GM18517 (cell line): ENCODE results near the gene EXOC3L4.
"Not testable (repeated sequence)": the region's sequence is repeated elsewhere in the genome, so short reads cannot be mapped to it uniquely, and the experiment has no call there.

Experiments used
- ATAC-seq: cut with Tn5 transposase; IDR thresholded peaks from one replicate; pipeline ENCODE4 v1.9.1; 2021; ENCODE audit warnings: mild to moderate bottlenecking, moderate library complexity; ENCODE audit not compliant: unreplicated experiment

Gene EXOC3L4

GRCh38 chr14:103103461-103104388 is 9.2 kb downstream of the EXOC3L4 start:
- ATAC-seq, result no peak

DNA sequence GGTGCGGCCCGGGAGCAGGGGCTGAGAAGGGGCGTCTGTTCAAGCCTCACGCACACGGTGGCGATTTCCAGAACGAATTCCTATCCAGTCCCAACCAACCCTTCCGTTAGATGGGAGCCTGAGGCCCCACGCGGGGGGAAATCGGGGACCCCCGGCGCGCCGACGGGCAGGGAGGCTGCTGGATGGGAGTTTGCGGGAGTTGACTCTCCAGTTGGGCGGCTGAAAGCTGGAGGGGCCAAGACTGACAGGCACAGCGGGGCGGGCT is 9.8 kb downstream of the EXOC3L4 start:
- no peak for ATAC-seq

- no peak for ATAC-seq
Measured at GRCh38 chr14:103104654-103105452, 10.3 kb downstream of the EXOC3L4 start.

- no peak for ATAC-seq
Measured at GRCh38 chr14:103105580-103106150, 11.1 kb downstream of the EXOC3L4 start.

GRCh38 chr14:103107455-103107854 is 12.9 kb downstream of the EXOC3L4 start:
- ATAC-seq, result no peak

GRCh38 chr14:103107941-103108748 is 13.6 kb downstream of the EXOC3L4 start:
- no peak for ATAC-seq

DNA sequence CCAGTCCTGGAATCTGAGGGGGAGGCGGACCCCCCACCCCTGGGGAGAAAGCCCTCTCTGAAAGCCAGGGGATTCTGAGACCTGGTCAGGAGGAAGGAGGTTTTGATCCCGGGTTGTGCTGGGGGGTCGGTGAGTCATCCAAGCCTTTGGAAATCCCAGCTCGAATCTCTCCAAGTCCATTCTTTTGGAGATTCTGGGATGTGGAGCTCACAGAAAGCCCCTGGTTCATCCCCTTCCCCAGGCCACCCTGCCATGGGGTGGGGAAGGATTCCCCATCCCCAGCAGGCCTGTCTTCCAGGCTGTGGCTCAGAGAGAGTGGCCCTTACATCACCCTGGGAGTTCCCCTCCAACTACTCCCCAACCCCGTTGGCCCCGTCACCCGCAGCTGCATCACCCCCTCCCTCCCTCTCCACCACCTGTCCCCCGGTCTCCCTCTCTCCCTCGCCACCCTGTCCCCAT is 14.3 kb downstream of the EXOC3L4 start:
- ATAC-seq, result no peak

- ATAC-seq, result no peak
Measured at GRCh38 chr14:103109535-103110441, 15.3 kb downstream of the EXOC3L4 start.

- no peak for ATAC-seq
Measured at GRCh38 chr14:103110681-103111231, 16.2 kb downstream of the EXOC3L4 start.

DNA sequence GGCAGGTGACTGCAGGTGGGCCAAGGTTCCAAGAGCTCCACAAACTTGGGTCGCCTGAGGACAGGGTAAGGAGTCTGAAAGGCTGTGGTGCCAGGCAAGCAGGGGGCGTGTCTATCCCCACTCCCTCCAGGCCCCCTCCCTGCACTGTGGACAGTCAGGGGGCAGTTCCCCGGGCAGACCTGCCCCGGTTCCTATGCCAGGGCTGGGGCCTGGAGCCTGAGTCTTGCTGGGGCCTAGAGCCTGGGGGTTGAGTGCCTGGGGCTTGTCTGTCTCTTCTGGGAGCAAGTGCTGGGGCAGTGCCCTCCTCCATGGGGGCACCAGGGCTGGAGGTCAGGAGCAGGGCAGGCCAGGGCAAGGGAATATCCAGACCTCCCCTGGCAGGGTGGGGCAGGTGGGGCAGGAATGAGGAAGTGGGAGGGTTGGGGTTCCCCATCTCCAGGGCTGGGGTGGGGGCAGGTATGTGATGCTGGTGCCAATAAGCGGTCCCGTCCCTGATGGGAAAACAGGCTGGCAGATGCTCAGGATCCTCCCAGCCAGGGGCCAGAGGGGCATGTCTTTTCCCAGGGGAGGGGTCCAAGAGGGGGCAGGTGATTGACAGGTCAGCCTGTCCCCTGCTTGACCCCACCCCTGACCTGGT is 16.8 kb downstream of the EXOC3L4 start:
- no peak for ATAC-seq

DNA sequence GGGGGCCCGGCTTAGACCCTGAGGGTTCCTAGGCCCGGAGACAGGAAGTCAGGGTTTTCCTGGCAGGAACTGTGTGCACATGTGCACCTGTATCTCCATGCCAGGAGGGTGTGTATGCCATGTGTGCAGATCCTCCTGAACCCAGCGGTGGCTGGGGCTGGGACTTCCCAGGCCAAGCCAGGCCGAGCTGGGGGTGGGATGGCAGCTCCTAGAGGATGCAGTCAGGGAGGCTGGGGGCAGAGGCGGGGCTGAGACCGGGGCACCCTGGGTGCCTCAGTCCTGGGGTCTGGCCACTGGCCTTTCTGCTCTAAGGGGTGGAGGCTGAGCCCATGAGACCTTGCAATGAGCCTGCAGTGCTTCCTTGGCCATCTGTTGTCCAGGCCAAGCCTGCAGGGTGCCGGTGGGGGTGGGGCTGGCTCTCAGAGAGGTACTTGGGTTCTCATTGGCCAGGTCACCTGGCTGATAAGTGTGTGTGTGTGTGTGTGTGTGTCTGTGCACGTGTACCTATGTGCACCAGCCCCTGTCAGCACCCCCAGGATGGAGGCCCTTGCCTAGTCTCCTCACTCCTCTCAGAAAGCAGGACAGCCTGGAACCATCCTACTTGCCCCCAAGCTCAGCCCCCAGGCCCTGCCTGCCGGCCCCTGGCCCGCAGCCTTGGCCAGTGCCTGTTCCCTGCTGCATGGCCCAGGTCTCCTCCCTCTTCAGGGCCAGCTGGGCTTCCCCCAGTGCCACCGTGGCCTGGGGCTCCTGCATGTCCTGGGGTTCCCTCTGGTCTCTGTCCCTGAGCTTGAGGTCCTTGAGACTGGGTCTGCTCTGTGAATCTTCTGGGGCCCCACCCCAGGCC is 18.1 kb downstream of the EXOC3L4 start:
- ATAC-seq, result no peak

- no peak for ATAC-seq
Measured at GRCh38 chr14:103113303-103113702, 18.8 kb downstream of the EXOC3L4 start.

DNA sequence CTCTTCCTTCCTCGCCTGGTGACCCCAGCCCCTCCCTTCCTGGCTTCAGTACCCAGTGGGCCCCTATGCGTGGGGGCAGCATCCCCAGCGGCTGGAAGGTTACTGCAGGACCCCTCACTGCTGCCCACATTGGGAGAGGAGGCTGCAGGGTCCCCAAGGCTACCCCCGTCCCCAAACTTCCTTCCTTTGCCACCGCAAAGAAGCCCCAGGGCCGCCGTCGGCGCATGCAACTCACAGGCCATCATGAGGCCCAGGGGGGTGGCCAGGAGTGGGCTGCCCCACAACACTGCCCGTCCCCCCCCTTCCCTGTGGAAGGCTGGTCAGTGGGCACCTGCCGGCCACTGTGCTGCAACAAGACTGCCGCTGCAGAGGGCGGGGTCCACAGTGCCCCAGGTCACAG is 19.2 kb downstream of the EXOC3L4 start:
- ATAC-seq, result no peak

- ATAC-seq, result not testable (repeated sequence)
Measured at GRCh38 chr14:103115086-103115679, 20.7 kb downstream of the EXOC3L4 start.

GRCh38 chr14:103115845-103116572 is 21.5 kb downstream of the EXOC3L4 start:
- no peak for ATAC-seq

GRCh38 chr14:103116636-103117035 is 22.1 kb downstream of the EXOC3L4 start:
- ATAC-seq, result no peak

- not testable (repeated sequence) for ATAC-seq
Measured at GRCh38 chr14:103117499-103117898, 23.0 kb downstream of the EXOC3L4 start.
